ENCODE results near the gene GNAZ. TPM values are rescaled to one million over a fixed set of nuclear protein-coding genes. Genes with fewer than 3 reads are reported as not detected.

The GNAZ gene
- total and polyA plus RNA-seq, 2 donors (not counting 1 experiment from before 2014, with no cell fraction given): 2.8 to 9.1 TPM

- intact Hi-C loops (cut with micrococcal nuclease): loop anchor here (5.0 kb wide), 2 partner anchors 69 to 1484 kb away; partner anchors contain the start of genes GUCD1, RSPH14 and SNRPD3
- no peak for DNase-seq
- no peak for ATAC-seq (ENCODE audit: low read depth)
- no peak overlapping the region for H3K4me3 ChIP-seq (ENCODE audit: control extremely low read depth in 1 of 5, extremely low read depth in 1 of 5, insufficient read depth in 1 of 5, low read depth in 2 of 5, low read length in 4 of 5)
- H3K4me2 ChIP-seq (replicated peaks; ENCODE audit: low read depth, low read length, poor library complexity, severe bottlenecking): no peak overlapping the region
- ChIA-PET CTCF (no interaction called here), POLR2A (no interaction called here)
- no peak overlapping the region for H2AFZ ChIP-seq (ENCODE audit: insufficient read depth, low read depth, low read length, poor library complexity, severe bottlenecking)
- Mint-ChIP-seq H3K27me3 (no peaks in the 10 kb centered on the region), H3K4me3 (no peak overlapping the region), H3K27ac (no peak overlapping the region), H3K4me1 (peaks cover 27% of the 10 kb centered on the region), H3K9me3 (ENCODE audit: insufficient read depth) (no peaks in the 10 kb centered on the region)
- TF ChIP-seq EZH2 (IDR thresholded peaks at IDR 0.05; ENCODE audit: borderline replicate concordance, insufficient read depth, low read depth, low read length, poor library complexity, severe bottlenecking): no peak
- TF ChIP-seq CTCF (IDR thresholded peaks at IDR 0.05): no peak
- WGBS (ENCODE audit: insufficient coverage): 98% methylated on average over 11 of the region's 11 CpGs
- no peaks in the 10 kb centered on the region for H3K36me3 ChIP-seq (replicated peaks in 1 of 2; ENCODE audit: control extremely low read depth in 1 of 2, control insufficient read depth in 1 of 2, extremely low read depth in 1 of 2, insufficient read depth in 2 of 2, low read length in 1 of 2)
- peaks cover 0 to 6% (median 0%) of the 10 kb centered on the region in 4 experiments for H3K27me3 ChIP-seq (replicated peaks in 1 of 4; ENCODE audit: control extremely low read depth in 1 of 4, control insufficient read depth in 3 of 4, insufficient read depth in 4 of 4, low read length in 3 of 4)
- peaks cover 15 to 36% of the 10 kb centered on the region in 2 donors for H3K4me1 ChIP-seq (ENCODE audit: control insufficient read depth in 2 of 2, insufficient read depth in 2 of 2, low read length in 2 of 2)
- peaks cover 47% of the 10 kb centered on the region for H3K79me2 ChIP-seq (ENCODE audit: control insufficient read depth, insufficient read depth, low read length)
- H4K20me1 ChIP-seq (ENCODE audit: control insufficient read depth, insufficient read depth, low read length, poor library complexity, severe bottlenecking): no peaks in the 10 kb centered on the region
- no peak overlapping the region for H3K27ac ChIP-seq (ENCODE audit: low read length in 2 of 2)
- no peak overlapping the region for H3K9ac ChIP-seq (ENCODE audit: low read length)
- no peaks in the 10 kb centered on the region for H3K9me3 ChIP-seq (ENCODE audit: control extremely low read depth in 1 of 3, control insufficient read depth in 2 of 3, insufficient read depth in 1 of 3, low read length in 2 of 3)
Measured at GRCh38 chr22:23072911-23073491, 2.7 kb downstream of the GNAZ start.

GRCh38 chr22:23073526-23074229 lies 3.4 kb downstream of the GNAZ start:
- no peak overlapping the region for H3K4me2 ChIP-seq (replicated peaks; ENCODE audit: low read depth, low read length, poor library complexity, severe bottlenecking)
- H2AFZ ChIP-seq (ENCODE audit: insufficient read depth, low read depth, low read length, poor library complexity, severe bottlenecking): no peak overlapping the region
- Mint-ChIP-seq H3K27me3 (no peaks in the 10 kb centered on the region), H3K27ac (no peak overlapping the region), H3K4me1 (peaks cover 25% of the 10 kb centered on the region), H3K9me3 (ENCODE audit: insufficient read depth) (no peaks in the 10 kb centered on the region), H3K4me3 (no peak overlapping the region)
- peaks cover 54% of the 10 kb centered on the region for H3K79me2 ChIP-seq (ENCODE audit: control insufficient read depth, insufficient read depth, low read length)
- no peaks in the 10 kb centered on the region for H4K20me1 ChIP-seq (ENCODE audit: control insufficient read depth, insufficient read depth, low read length, poor library complexity, severe bottlenecking)
- H3K4me3 ChIP-seq (ENCODE audit: control extremely low read depth in 1 of 5, extremely low read depth in 1 of 5, insufficient read depth in 1 of 5, low read depth in 2 of 5, low read length in 4 of 5): no peak overlapping the region
- TF ChIP-seq EZH2 (IDR thresholded peaks at IDR 0.05; ENCODE audit: borderline replicate concordance, insufficient read depth, low read depth, low read length, poor library complexity, severe bottlenecking) (no peak), CTCF (IDR thresholded peaks at IDR 0.05) (no peak)
- H3K36me3 ChIP-seq (replicated peaks in 1 of 2; ENCODE audit: control extremely low read depth in 1 of 2, control insufficient read depth in 1 of 2, extremely low read depth in 1 of 2, insufficient read depth in 2 of 2, low read length in 1 of 2): no peaks in the 10 kb centered on the region
- H3K9ac ChIP-seq (ENCODE audit: low read length): no peak overlapping the region
- no peaks in the 10 kb centered on the region for H3K9me3 ChIP-seq (ENCODE audit: control extremely low read depth in 1 of 3, control insufficient read depth in 2 of 3, insufficient read depth in 1 of 3, low read length in 2 of 3)
- ChIA-PET POLR2A (no interaction called here), CTCF (no interaction called here)
- DNase-seq (no peak), ATAC-seq (ENCODE audit: low read depth) (no peak)
- 73% methylated on average over 10 of the region's 13 CpGs for WGBS (ENCODE audit: insufficient coverage)
- no peak overlapping the region for H3K27ac ChIP-seq (ENCODE audit: low read length in 2 of 2)
- peaks cover 0 to 6% (median 0%) of the 10 kb centered on the region in 4 experiments for H3K27me3 ChIP-seq (replicated peaks in 1 of 4; ENCODE audit: control extremely low read depth in 1 of 4, control insufficient read depth in 3 of 4, insufficient read depth in 4 of 4, low read length in 3 of 4)
- H3K4me1 ChIP-seq (ENCODE audit: control insufficient read depth in 2 of 2, insufficient read depth in 2 of 2, low read length in 2 of 2): peaks cover 15 to 36% of the 10 kb centered on the region in 2 donors
- intact Hi-C loops (cut with micrococcal nuclease): loop anchor here (5.0 kb wide), 2 partner anchors 69 to 1484 kb away; partner anchors contain the start of genes GUCD1, RSPH14 and SNRPD3

Measured in B cell (primary cell).